Endothelial cell of umbilical vein (primary cell): ENCODE measurements around the gene OR5H1. TPM values are rescaled to one million over a fixed set of nuclear protein-coding genes. Genes with fewer than 3 reads are reported as not detected.

ENCODE experiments used
- BruUV-seq: library from RNA; stranded (reverse); fragments of 400-500 nt; replicated peaks from 2 replicates; lab custom pipeline; 2021; lab: Mats Ljungman, UMichigan
- CTCF ChIA-PET: fragments of 300-600, 350-600 bp; sonication (Branson Sonifier 250); formaldehyde crosslinking; loops from one replicate; lab custom pipeline; 2021; ENCODE audit warnings: antibody characterized with exemption, inconsistent platforms; lab: Charles Lee
- POLR2A ChIA-PET: fragments of 300-600, 350-600 bp; sonication (Branson Sonifier 250); formaldehyde crosslinking; loops from one replicate; lab custom pipeline; 2021; ENCODE audit warnings: antibody characterized with exemption, inconsistent platforms; lab: Charles Lee
- DNase-seq: peaks from one replicate; pipeline ENCODE4 v3.0.0-alpha.2; 2011; ENCODE audit warnings: low read depth, low spot score
- FAIRE-seq: peaks from 2 replicates; lab custom pipeline; 2011; peaks lifted over from hg19 to GRCh38; lab: Jason Lieb, UNC
- H2AFZ ChIP-seq: 2 replicates; pipeline ENCODE4 v1.6.0; 2012; ENCODE audit warnings: low read depth, low read length, control low read depth, inconsistent platforms
- H3K27ac ChIP-seq: 2 replicates; pipeline ENCODE4 v1.5.1; 2011; ENCODE audit warnings: low read depth, mild to moderate bottlenecking, control low read depth, low read length, moderate library complexity; ENCODE audit not compliant: insufficient read depth
- H3K27me3 ChIP-seq, 2 experiments: 2 replicates each; pipeline versions ENCODE4 v1.6.0 to v1.6.1; 2011; ENCODE audit warnings: low read length in 2 of 2, mixed read lengths in 1 of 2; ENCODE audit not compliant: control insufficient read depth in 2 of 2, insufficient read depth in 2 of 2
- H3K36me3 ChIP-seq, 2 experiments: 2 replicates in 1 of 2; 3 replicates in 1 of 2; pipeline ENCODE4 v1.5.1; 2011; ENCODE audit warnings: low read length in 2 of 2, mild to moderate bottlenecking in 1 of 2, moderate library complexity in 1 of 2; ENCODE audit not compliant: control insufficient read depth in 2 of 2, insufficient read depth in 2 of 2; ENCODE audit errors: extremely low read depth in 1 of 2
- H3K4me1 ChIP-seq: 3 replicates; pipeline ENCODE4 v1.5.1; 2011; ENCODE audit warnings: mild to moderate bottlenecking, low read length; ENCODE audit not compliant: control insufficient read depth, insufficient read depth; ENCODE audit errors: extremely low read depth
- H3K4me2 ChIP-seq: 2 replicates; pipeline ENCODE4 v1.6.1; 2011; ENCODE audit warnings: low read length, control low read depth, mixed read lengths; ENCODE audit not compliant: insufficient read depth
- H3K4me3 ChIP-seq, 3 experiments: fragments of 200-600 bp in 1 of 3; sonication (generic), shearing (Covaris generic) in 1 of 3; replicated peaks in 1 of 3; 2 replicates each; pipeline ENCODE4 v1.5.1; 2011 to 2016; ENCODE audit warnings: control low read depth in 3 of 3, low read length in 3 of 3, mild to moderate bottlenecking in 2 of 3, inconsistent platforms in 1 of 3, low read depth in 1 of 3, moderate library complexity in 1 of 3; ENCODE audit not compliant: insufficient read depth in 1 of 3
- H3K79me2 ChIP-seq: 2 replicates; pipeline ENCODE4 v1.6.0; 2012; ENCODE audit warnings: low read length, inconsistent platforms; ENCODE audit not compliant: control insufficient read depth, insufficient read depth
- H3K9ac ChIP-seq: replicated peaks from 2 replicates; pipeline ENCODE3; 2011; ENCODE audit warnings: low read length, control low read depth; ENCODE audit not compliant: insufficient read depth; ENCODE audit errors: extremely low read depth
- H3K9me1 ChIP-seq: replicated peaks from 3 replicates; pipeline ENCODE4 v1.6.0; 2011; ENCODE audit warnings: mild to moderate bottlenecking, low read length; ENCODE audit not compliant: control insufficient read depth, insufficient read depth; ENCODE audit errors: extremely low read depth
- H3K9me3 ChIP-seq: replicated peaks from 2 replicates; pipeline ENCODE4 v1.5.1; 2012; ENCODE audit warnings: low read length, inconsistent platforms; ENCODE audit not compliant: control insufficient read depth, insufficient read depth
- H4K20me1 ChIP-seq: replicated peaks from 2 replicates; pipeline ENCODE3; 2011; ENCODE audit warnings: mild to moderate bottlenecking, low read length; ENCODE audit not compliant: control insufficient read depth, insufficient read depth; ENCODE audit errors: extremely low read depth
- CTCF ChIP-seq, 2 donors: IDR thresholded peaks; 1 replicate in 1 of 2; 2 replicates in 1 of 2; pipeline ENCODE4 v1.5.1; 2011; ENCODE audit warnings: low read length in 2 of 2, mild to moderate bottlenecking in 2 of 2, moderate library complexity in 2 of 2, control low read depth in 1 of 2, inconsistent platforms in 1 of 2, low read depth in 1 of 2; ENCODE audit not compliant: insufficient read depth in 1 of 2; ENCODE audit errors: extremely low read depth in 1 of 2
- EZH2 ChIP-seq: IDR thresholded peaks from 2 replicates; pipeline ENCODE4 v1.6.1; 2012; ENCODE audit warnings: borderline replicate concordance, low read depth, mild to moderate bottlenecking, moderate library complexity, low read length, inconsistent platforms; ENCODE audit not compliant: severe bottlenecking
- FOS ChIP-seq: IDR thresholded peaks from 2 replicates; pipeline ENCODE4 v1.6.1; 2011; ENCODE audit warnings: mild to moderate bottlenecking, low read length, moderate library complexity, borderline replicate concordance; ENCODE audit not compliant: insufficient read depth
- GATA2 ChIP-seq: IDR thresholded peaks from 2 replicates; pipeline ENCODE4 v1.7.0; 2011; ENCODE audit warnings: low read depth, mild to moderate bottlenecking, moderate library complexity, mixed read lengths, low read length; ENCODE audit not compliant: insufficient read length, insufficient read depth
- JUN ChIP-seq: IDR thresholded peaks from 2 replicates; pipeline ENCODE4 v1.6.1; 2011; ENCODE audit warnings: borderline replicate concordance, low read depth; ENCODE audit not compliant: insufficient read length, insufficient read depth
- MAX ChIP-seq: IDR thresholded peaks from 2 replicates; pipeline ENCODE4 v1.6.1; 2011; ENCODE audit not compliant: insufficient read depth, insufficient read length
- MYC ChIP-seq: IDR thresholded peaks from one replicate; pipeline ENCODE4 v1.6.1; 2011; ENCODE audit warnings: mild to moderate bottlenecking, low read depth, low read length
- POLR2A ChIP-seq: IDR thresholded peaks from 2 replicates; pipeline ENCODE4 v1.6.1; 2012; ENCODE audit warnings: low read depth, mild to moderate bottlenecking, control low read depth, low read length
- POLR2AphosphoS5 ChIP-seq: IDR thresholded peaks from 2 replicates; pipeline ENCODE4 v1.6.1; 2012; ENCODE audit warnings: low read depth, mild to moderate bottlenecking, control low read depth, low read length, moderate library complexity; ENCODE audit not compliant: insufficient read depth
- dilution Hi-C: fragments of 300-500 bp; cut with MboI; formaldehyde crosslinking; loops from one replicate; pipeline ENCODE4 v1.15.0; 2019; ENCODE audit warnings: low sequenced_read_pairs; ENCODE audit not compliant: extremely low pct_ligation_motif_present
- intact Hi-C: fragments of 100-400 bp; cut with micrococcal nuclease; formaldehyde crosslinking; loops from one replicate; pipeline ENCODE4 v1.10.0; 2022
- polyA plus RNA-seq, 4 experiments: library from polyadenylated mRNA; depleted of rRNA in 3 of 4; stranded (reverse) in 3 of 4; unstranded in 1 of 4; fragments of >200 nt; gene quantifications; 2 replicates each; pipeline versions ENCODE4 v1.2.1 to v1.2.3, GENCODE V29; 2011 to 2012; ENCODE audit warnings: missing spikeins in 1 of 4
- total RNA-seq: library from RNA; stranded (reverse); gene quantifications from 2 replicates; pipeline ENCODE4 v1.2.3, GENCODE V29; 2021

OR5H1 gene
- total and polyA plus RNA-seq, 2 donors (not counting 3 experiments of a cell fraction or from before 2014, with no cell fraction given), result not detected

DNA sequence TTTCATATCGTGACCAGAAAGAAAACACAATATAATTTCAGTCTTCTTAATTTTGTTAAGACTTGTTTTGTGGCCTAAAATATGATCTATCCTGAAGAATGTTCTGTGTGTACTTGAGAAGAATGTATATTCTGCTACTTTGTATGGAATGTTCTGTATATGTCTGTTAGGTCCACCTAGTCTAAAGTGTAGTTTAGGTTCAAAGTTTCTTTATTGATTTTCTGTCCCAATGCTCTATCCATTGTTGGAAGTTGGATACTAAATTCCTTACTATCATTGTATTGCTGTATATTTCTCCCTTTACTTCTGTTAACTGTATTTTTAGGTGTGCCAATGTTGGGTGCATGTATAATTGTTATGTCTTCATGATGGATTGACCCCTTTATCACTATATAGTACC, 22.4 kb upstream of the OR5H1 start:
- CTCF ChIA-PET, result no interaction called here
- POLR2A ChIA-PET, result no interaction called here
- BruUV-seq, result no TSS peak

More for the DNA sequence above, 22.4 kb upstream of the OR5H1 start:
- Histone ChIP-seq H3K9me1 (no peaks in the 10 kb centered on the region), H3K27me3 (no peaks in the 10 kb centered on the region), H3K4me2 (no peak overlapping the region), H2AFZ (no peak overlapping the region), H3K4me3 (no peak overlapping the region), H3K36me3 (no peaks in the 10 kb centered on the region), H4K20me1 (no peaks in the 10 kb centered on the region), H3K79me2 (no peaks in the 10 kb centered on the region), H3K27ac (no peak overlapping the region), H3K4me1 (no peaks in the 10 kb centered on the region), H3K9me3 (no peaks in the 10 kb centered on the region), H3K9ac (no peak overlapping the region)
- no peak for TF ChIP-seq MYC
- TF ChIP-seq JUN, result no peak
- no peak for TF ChIP-seq FOS
- TF ChIP-seq MAX, result no peak
- no peak for TF ChIP-seq EZH2
- no peak for TF ChIP-seq GATA2
- TF ChIP-seq CTCF (IDR thresholded peaks at IDR 0.05; ENCODE audit: extremely low read depth in 1 of 2, insufficient read depth in 1 of 2, low read depth in 1 of 2, low read length in 2 of 2), result no peak
- no peak for TF ChIP-seq POLR2A
- no peak for TF ChIP-seq POLR2AphosphoS5
- no peak for FAIRE-seq
- no peak for DNase-seq
- dilution Hi-C loops (no loop called here), intact Hi-C loops (no loop called here)
